Prostate gland (tissue), 2 donors: ENCODE data around the gene TMC5. TPM values are rescaled to one million over a fixed set of nuclear protein-coding genes. Genes with fewer than 3 reads are reported as not detected.

Source experiments
- DNase-seq: peaks from one replicate; pipeline ENCODE4 v3.0.0-alpha.2; 2019; ENCODE audit warnings: low spot score
- H3K27ac ChIP-seq, 2 donors: fragments of 200-600 bp; sonication (generic); 2 replicates each; pipeline ENCODE4 v1.5.1; 2017 to 2019
- H3K27me3 ChIP-seq: fragments of 200-600 bp; sonication (generic); replicated peaks from 2 replicates; pipeline ENCODE4 v1.5.1; 2019; ENCODE audit not compliant: insufficient read depth
- H3K36me3 ChIP-seq, 2 donors: fragments of 200-600 bp; sonication (generic); 1 replicate in 1 of 2; 2 replicates in 1 of 2; pipeline versions ENCODE4 v1.5.1 to v1.8.1; 2017 to 2019
- H3K4me1 ChIP-seq: fragments of 200-600 bp; sonication (generic); replicated peaks from 2 replicates; pipeline ENCODE4 v1.5.1; 2019
- H3K4me3 ChIP-seq, 2 donors: fragments of 200-600 bp; sonication (generic); 2 replicates each; pipeline ENCODE4 v1.5.1; 2017 to 2019
- H3K9me3 ChIP-seq: fragments of 200-600 bp; sonication (generic); 2 replicates; pipeline ENCODE4 v1.5.1; 2017
- POLR2A ChIP-seq: fragments of 450-650 bp; IDR thresholded peaks from one replicate; pipeline ENCODE4 v1.6.1; 2016; ENCODE audit warnings: antibody characterized with exemption, mild to moderate bottlenecking
- POLR2AphosphoS5 ChIP-seq: sonication (generic); formaldehyde crosslinking; IDR thresholded peaks from one replicate; pipeline ENCODE4 v1.6.1; 2017; ENCODE audit warnings: antibody characterized with exemption
- WGBS: methylation state at CpG from one replicate; pipeline ENCODE4 v1.1.5; 2018; 5-methylcytosine and 5-hydroxymethylcytosine counted together
- intact Hi-C: fragments of 100-400 bp; cut with DNase I; formaldehyde crosslinking; loops from one replicate; pipeline ENCODE4 v1.14.2; 2022
- total RNA-seq, 2 donors: library from RNA; depleted of rRNA; stranded (reverse); fragments of >200 nt; gene quantifications; one replicate each; pipeline ENCODE4 v1.1.0, GENCODE V29; 2016
- TF ChIP-seq, protein P1 (sequence below), 4 experiments: fragments of 200-600 bp in 2 of 4; fragments of 450-650 bp in 2 of 4; sonication (generic) in 2 of 4; IDR thresholded peaks; 1 replicate in 3 of 4; 2 replicates in 1 of 4; pipeline ENCODE4 v1.5.1; 2016 to 2019; ENCODE audit warnings: antibody characterized with exemption in 4 of 4, mild to moderate bottlenecking in 2 of 4, moderate library complexity in 2 of 4

The TMC5 gene
- total RNA-seq, 2 donors from 2014 or later, result 24.5 to 54.8 TPM

DNA sequence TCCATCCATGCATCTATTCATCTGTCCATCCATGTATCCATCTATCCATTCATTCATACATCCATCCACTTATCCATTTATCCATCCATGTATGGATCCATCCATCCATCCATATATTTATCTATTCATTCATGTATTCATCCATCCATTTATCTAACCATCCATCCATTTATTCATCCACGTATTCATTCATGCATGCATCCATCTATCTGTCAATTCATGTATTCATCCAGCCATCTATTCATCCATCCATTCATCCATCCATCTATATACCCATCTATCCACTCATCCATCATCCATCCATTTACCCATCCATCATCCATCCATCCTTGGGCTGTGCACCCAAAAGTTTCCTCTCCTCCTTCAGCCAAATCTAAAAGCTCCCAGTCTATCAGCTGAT lies 60.8 kb downstream of the TMC5 start:
- no peaks in the 10 kb centered on the region for H3K27me3 ChIP-seq
- 93% methylated on average over 1 of the region's 1 CpG for whole genome bisulfite sequencing
- no peak for DNase-seq
- H3K9me3 ChIP-seq, result no peaks in the 10 kb centered on the region
- no peaks in the 10 kb centered on the region for H3K36me3 ChIP-seq
- TF ChIP-seq POLR2A (no peak), POLR2AphosphoS5 (no peak)
- TF ChIP-seq, protein P1, sequence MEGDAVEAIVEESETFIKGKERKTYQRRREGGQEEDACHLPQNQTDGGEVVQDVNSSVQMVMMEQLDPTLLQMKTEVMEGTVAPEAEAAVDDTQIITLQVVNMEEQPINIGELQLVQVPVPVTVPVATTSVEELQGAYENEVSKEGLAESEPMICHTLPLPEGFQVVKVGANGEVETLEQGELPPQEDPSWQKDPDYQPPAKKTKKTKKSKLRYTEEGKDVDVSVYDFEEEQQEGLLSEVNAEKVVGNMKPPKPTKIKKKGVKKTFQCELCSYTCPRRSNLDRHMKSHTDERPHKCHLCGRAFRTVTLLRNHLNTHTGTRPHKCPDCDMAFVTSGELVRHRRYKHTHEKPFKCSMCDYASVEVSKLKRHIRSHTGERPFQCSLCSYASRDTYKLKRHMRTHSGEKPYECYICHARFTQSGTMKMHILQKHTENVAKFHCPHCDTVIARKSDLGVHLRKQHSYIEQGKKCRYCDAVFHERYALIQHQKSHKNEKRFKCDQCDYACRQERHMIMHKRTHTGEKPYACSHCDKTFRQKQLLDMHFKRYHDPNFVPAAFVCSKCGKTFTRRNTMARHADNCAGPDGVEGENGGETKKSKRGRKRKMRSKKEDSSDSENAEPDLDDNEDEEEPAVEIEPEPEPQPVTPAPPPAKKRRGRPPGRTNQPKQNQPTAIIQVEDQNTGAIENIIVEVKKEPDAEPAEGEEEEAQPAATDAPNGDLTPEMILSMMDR (IDR thresholded peaks at IDR 0.05), result no peak
- H3K27ac ChIP-seq, result peak overlapping the region in 1 of 2 donors; percentile 1
- H3K4me1 ChIP-seq, result no peaks in the 10 kb centered on the region
- no peak overlapping the region for H3K4me3 ChIP-seq
- intact Hi-C loops, result no loop called here

DNA sequence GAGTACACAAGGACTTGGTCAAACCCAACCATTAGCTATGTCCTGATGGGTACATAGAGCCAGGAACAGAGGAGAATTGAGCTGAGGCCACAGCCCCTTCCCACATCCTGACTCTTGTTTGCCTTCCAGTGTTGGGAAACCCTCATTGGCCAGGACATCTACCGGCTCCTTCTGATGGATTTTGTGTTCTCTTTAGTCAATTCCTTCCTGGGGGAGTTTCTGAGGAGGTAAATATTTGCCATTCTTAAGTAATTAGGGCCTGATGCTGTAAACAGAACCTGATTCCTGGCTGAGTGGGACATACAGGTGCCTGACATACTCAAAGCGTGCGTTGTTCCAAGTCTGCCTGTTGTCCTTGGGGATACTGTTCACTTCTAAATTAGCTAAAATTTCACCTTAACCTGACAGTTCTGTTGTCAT lies 61.6 kb downstream of the TMC5 start:
- no peaks in the 10 kb centered on the region for H3K27me3 ChIP-seq
- no peak for DNase-seq
- no peaks in the 10 kb centered on the region for H3K36me3 ChIP-seq
- H3K27ac ChIP-seq, result peak overlapping the region in 1 of 2 donors; percentile 1
- no peaks in the 10 kb centered on the region for H3K4me1 ChIP-seq
- intact Hi-C loops, result no loop called here
- TF ChIP-seq POLR2AphosphoS5, result peak; percentile 8
- TF ChIP-seq, protein P1 (IDR thresholded peaks at IDR 0.05), result no peak
- no peaks in the 10 kb centered on the region for H3K9me3 ChIP-seq
- no peak overlapping the region for H3K4me3 ChIP-seq
- 61% methylated on average over 3 of the region's 3 CpGs for WGBS

GRCh38 chr16:19481296-19481695 lies 63.6 kb downstream of the TMC5 start:
- no peaks in the 10 kb centered on the region for H3K4me1 ChIP-seq
- H3K36me3 ChIP-seq, result no peaks in the 10 kb centered on the region
- H3K9me3 ChIP-seq, result no peaks in the 10 kb centered on the region
- H3K27ac ChIP-seq, result no peak overlapping the region
- H3K27me3 ChIP-seq, result no peaks in the 10 kb centered on the region
- 96% methylated on average over 2 of the region's 2 CpGs for whole genome bisulfite sequencing
- TF ChIP-seq POLR2AphosphoS5 (no peak), POLR2A (no peak)
- TF ChIP-seq, protein P1 (IDR thresholded peaks at IDR 0.05), result no peak
- H3K4me3 ChIP-seq, result no peak overlapping the region
- no peak for DNase-seq
- intact Hi-C loops, result no loop called here

DNA sequence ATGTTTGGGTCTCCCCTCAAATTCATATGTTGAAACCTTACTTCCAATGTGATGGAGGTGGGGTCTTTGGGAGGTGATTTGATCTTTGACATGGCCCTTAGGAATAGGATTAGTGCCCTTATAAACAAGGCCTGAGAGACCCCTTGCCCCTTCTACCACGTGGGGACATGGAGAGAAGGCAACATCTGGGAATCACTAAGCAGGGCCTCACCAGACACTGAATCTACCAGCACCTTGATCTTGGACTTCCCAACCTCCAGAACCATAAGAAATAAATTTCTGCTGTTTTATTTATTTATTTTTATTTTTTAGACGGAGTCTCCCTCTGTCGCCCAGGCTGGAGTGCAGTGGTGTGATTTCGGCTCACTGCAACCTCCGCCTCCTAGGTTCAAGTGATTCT lies 64.1 kb downstream of the TMC5 start:
- H3K4me1 ChIP-seq, result no peaks in the 10 kb centered on the region
- no peaks in the 10 kb centered on the region for H3K27me3 ChIP-seq
- no peak overlapping the region for H3K27ac ChIP-seq
- WGBS, result 91% methylated on average over 5 of the region's 5 CpGs
- H3K36me3 ChIP-seq, result no peaks in the 10 kb centered on the region
- no peak overlapping the region for H3K4me3 ChIP-seq
- no peak for DNase-seq
- TF ChIP-seq POLR2A (no peak), POLR2AphosphoS5 (no peak)
- TF ChIP-seq, protein P1 (IDR thresholded peaks at IDR 0.05), result no peak
- no peaks in the 10 kb centered on the region for H3K9me3 ChIP-seq
- intact Hi-C loops, result no loop called here

DNA sequence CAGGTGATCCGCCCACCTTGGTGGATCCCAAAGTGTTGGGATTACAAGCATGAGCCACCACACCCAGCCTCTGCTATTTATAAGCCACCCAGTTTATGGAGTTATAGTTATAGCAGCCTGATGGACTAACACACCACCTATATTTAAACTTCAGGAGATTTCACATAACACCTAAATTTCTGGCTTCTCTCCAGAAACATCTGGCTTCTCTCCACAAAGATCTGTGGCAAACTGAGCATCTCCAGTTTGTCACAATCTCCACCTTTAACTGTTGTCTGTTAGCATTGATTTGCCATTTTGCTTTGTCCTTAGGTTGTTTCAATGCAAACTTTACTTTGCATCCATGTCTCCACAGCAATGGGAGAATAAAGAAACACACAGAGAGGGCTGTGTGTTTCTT lies 64.6 kb downstream of the TMC5 start:
- Histone ChIP-seq H3K27ac (peak overlapping the region in 1 of 2 donors; percentile 73), H3K27me3 (no peaks in the 10 kb centered on the region), H3K4me1 (no peaks in the 10 kb centered on the region), H3K4me3 (no peak overlapping the region), H3K36me3 (no peaks in the 10 kb centered on the region), H3K9me3 (no peaks in the 10 kb centered on the region)
- 33% methylated on average over 1 of the region's 1 CpG for WGBS
- TF ChIP-seq, protein P1 (IDR thresholded peaks at IDR 0.05), result no peak
- TF ChIP-seq POLR2AphosphoS5, result no peak
- no peak for TF ChIP-seq POLR2A
- no peak for DNase-seq
- intact Hi-C loops, result no loop called here
